Esophagus muscularis mucosa (tissue), 4 donors: ENCODE results near the gene ZNF500. TPM values are rescaled to one million over a fixed set of nuclear protein-coding genes. Genes with fewer than 3 reads are reported as not detected.

Experiments
- DNase-seq: peaks from one replicate; pipeline ENCODE4 v3.0.0-alpha.2; 2017; ENCODE audit errors: extremely low spot score
- H3K27ac ChIP-seq, 4 donors: fragments of 200-600 bp; sonication (generic); replicated peaks in 1 of 4; 1 replicate in 3 of 4; 2 replicates in 1 of 4; pipeline ENCODE4 v1.5.1; 2016 to 2019; ENCODE audit warnings: mild to moderate bottlenecking in 1 of 4
- H3K27me3 ChIP-seq, 4 donors: fragments of 200-600 bp; sonication (generic); one replicate each; pipeline versions ENCODE4 v1.5.1 to v1.6.0; 2016 to 2019
- H3K36me3 ChIP-seq, 4 donors: fragments of 200-600 bp; sonication (generic); one replicate each; pipeline ENCODE4 v1.5.1; 2016 to 2019
- H3K4me1 ChIP-seq, 4 donors: fragments of 200-600 bp; sonication (generic); one replicate each; pipeline ENCODE4 v1.5.1; 2016 to 2019
- H3K4me3 ChIP-seq, 4 donors: fragments of 200-600 bp; sonication (generic); 1 replicate in 2 of 4; 2 replicates in 2 of 4; pipeline ENCODE4 v1.5.1; 2016 to 2019; ENCODE audit warnings: mild to moderate bottlenecking in 4 of 4, moderate library complexity in 1 of 4
- H3K9me3 ChIP-seq, 4 donors: fragments of 200-600 bp; sonication (generic); 1 replicate in 3 of 4; 2 replicates in 1 of 4; pipeline ENCODE4 v1.5.1; 2016 to 2019
- CTCF ChIP-seq, 3 experiments: fragments of 200-600 bp in 2 of 3; fragments of 450-650 bp in 1 of 3; sonication (generic) in 2 of 3; IDR thresholded peaks; one replicate each; pipeline ENCODE4 v1.5.1; 2017 to 2019; ENCODE audit warnings: antibody characterized with exemption in 3 of 3, mild to moderate bottlenecking in 2 of 3, moderate library complexity in 1 of 3
- EP300 ChIP-seq: sonication (generic); formaldehyde crosslinking; IDR thresholded peaks from one replicate; pipeline ENCODE4 v1.6.1; 2017; ENCODE audit warnings: antibody characterized with exemption
- POLR2A ChIP-seq: fragments of 450-650 bp; IDR thresholded peaks from one replicate; pipeline ENCODE4 v1.6.1; 2017; ENCODE audit warnings: antibody characterized with exemption, moderate library complexity, mild to moderate bottlenecking, low read depth
- POLR2AphosphoS5 ChIP-seq, 2 donors: sonication (generic); formaldehyde crosslinking; IDR thresholded peaks; one replicate each; pipeline ENCODE4 v1.6.1; 2017; ENCODE audit warnings: antibody characterized with exemption in 2 of 2
- WGBS: methylation state at CpG from one replicate; pipeline ENCODE4 v1.1.5; 2018; 5-methylcytosine and 5-hydroxymethylcytosine counted together
- intact Hi-C: fragments of 100-400 bp; cut with DNase I; formaldehyde crosslinking; loops from one replicate; pipeline ENCODE4 v1.15.1; 2023
- small RNA-seq, 3 donors: library from RNA; depleted of rRNA; stranded (forward); fragments of <200 nt; gene quantifications; one replicate each; pipeline ENCODE3, GENCODE V24; 2016
- total RNA-seq, 4 donors: library from RNA; depleted of rRNA; stranded (reverse); fragments of >200 nt; gene quantifications; one replicate each; pipeline versions ENCODE4 v1.1.0 to v1.2.1, GENCODE V29; 2016

ZNF500 gene
- total RNA-seq, 4 donors from 2014 or later: 7.5 to 19.4 (median 13.9) TPM

- DNase-seq: no peak
- Histone ChIP-seq H3K4me3 (no peak overlapping the region), H3K27me3 (no peaks in the 10 kb centered on the region), H3K36me3 (peaks cover 54 to 85% (median 79%) of the 10 kb centered on the region in 4 donors), H3K27ac (no peak overlapping the region), H3K4me1 (peaks cover 24 to 33% (median 28%) of the 10 kb centered on the region in 4 donors), H3K9me3 (no peaks in the 10 kb centered on the region)
- intact Hi-C loops: no loop called here
- 94% methylated on average over 17 of the region's 19 CpGs for WGBS
- no peak for TF ChIP-seq POLR2A
- no peak for TF ChIP-seq CTCF (IDR thresholded peaks at IDR 0.05)
- no peak for TF ChIP-seq POLR2AphosphoS5 (IDR thresholded peaks at IDR 0.05)
- TF ChIP-seq EP300: no peak
These were observed 67.9 kb downstream of the ZNF500 start for GRCh38 chr16:4699046-4699556.

- Histone ChIP-seq H3K4me1 (peaks cover 26 to 33% (median 30%) of the 10 kb centered on the region in 4 donors), H3K27ac (no peak overlapping the region), H3K9me3 (no peaks in the 10 kb centered on the region), H3K36me3 (peaks cover 49 to 79% (median 74%) of the 10 kb centered on the region in 4 donors), H3K4me3 (no peak overlapping the region), H3K27me3 (no peaks in the 10 kb centered on the region)
- no peak for DNase-seq
- TF ChIP-seq CTCF (IDR thresholded peaks at IDR 0.05) (no peak), POLR2A (no peak), POLR2AphosphoS5 (IDR thresholded peaks at IDR 0.05) (no peak), EP300 (no peak)
- WGBS: 93% methylated on average over 36 of the region's 36 CpGs
- intact Hi-C loops: no loop called here
These were observed 68.5 kb downstream of the ZNF500 start for GRCh38 chr16:4698321-4699045.

Small RNAs within 50 kb of the gene (small RNA-seq; reads per million reads assigned to genes)
- 0 reads per million in 3 donors for gene RF00017

Other genes with a start within 250 kb of the ZNF500 start
- 10 to 100 TPM; 18.3 to 33.4 (median 28.3) TPM for gene CDIP1, start 228.4 kb downstream of the ZNF500 start, total RNA-seq
- not detected for gene C16orf96, start 210.8 kb downstream of the ZNF500 start, total RNA-seq
- gene UBALD1, start 152.3 kb downstream of the ZNF500 start, total RNA-seq: 10 to 100 TPM; 11.2 to 34.6 (median 17.9) TPM
- 10 to 100 TPM; 40.3 to 75.6 (median 48.5) TPM for gene MGRN1, start 142.3 kb downstream of the ZNF500 start, total RNA-seq
- 10 to 100 TPM; 18.1 to 33.9 (median 24.6) TPM for gene NUDT16L1, start 73.6 kb downstream of the ZNF500 start, total RNA-seq
- gene ANKS3, start 32.9 kb downstream of the ZNF500 start, total RNA-seq: 10 to 100 TPM; 17.0 to 29.0 (median 24.7) TPM
- gene DNAAF8, start 32.6 kb downstream of the ZNF500 start, total RNA-seq: 1 to 10 TPM in 2 of 4 donors, under 1 TPM in 2; 0.42 to 1.7 (median 0.94) TPM
- gene SEPTIN12, start 21.2 kb upstream of the ZNF500 start, total RNA-seq: 1 to 10 TPM in 1 of 4 donors, not detected in 3; 1.7 TPM
- not detected for gene SMIM22, start 28.2 kb upstream of the ZNF500 start, total RNA-seq
- 10 to 100 TPM; 43.2 to 97.2 (median 77.6) TPM for gene ROGDI, start 35.5 kb upstream of the ZNF500 start, total RNA-seq
- gene GLYR1, start 80.1 kb upstream of the ZNF500 start, total RNA-seq: 100 to 1,000 TPM in 2 of 4 donors, 10 to 100 TPM in 2; 81.8 to 111 (median 98.8) TPM
- gene UBN1, start 80.3 kb upstream of the ZNF500 start, total RNA-seq: 10 to 100 TPM; 21.0 to 48.2 (median 41.1) TPM
- 10 to 100 TPM; 36.3 to 78.4 (median 57.4) TPM for gene PPL, start 170.0 kb upstream of the ZNF500 start, total RNA-seq
- 1 to 10 TPM in 2 of 4 donors, under 1 TPM in 2; 0.83 to 1.8 (median 1.1) TPM for gene SEC14L5, start 191.2 kb upstream of the ZNF500 start, total RNA-seq